Endometrium (tissue), 2 donors: ENCODE results near the gene CERS4.
"Not testable (repeated sequence)": the region's sequence is repeated elsewhere in the genome, so short reads cannot be mapped to it uniquely, and the experiment has no call there.

Experiments
- FAIRE-seq: peaks from 2 replicates; lab custom pipeline; 2012; peaks lifted over from hg19 to GRCh38; lab: Jason Lieb, UNC
- donor health status: control.
- donor health status: control.

The CERS4 gene

DNA sequence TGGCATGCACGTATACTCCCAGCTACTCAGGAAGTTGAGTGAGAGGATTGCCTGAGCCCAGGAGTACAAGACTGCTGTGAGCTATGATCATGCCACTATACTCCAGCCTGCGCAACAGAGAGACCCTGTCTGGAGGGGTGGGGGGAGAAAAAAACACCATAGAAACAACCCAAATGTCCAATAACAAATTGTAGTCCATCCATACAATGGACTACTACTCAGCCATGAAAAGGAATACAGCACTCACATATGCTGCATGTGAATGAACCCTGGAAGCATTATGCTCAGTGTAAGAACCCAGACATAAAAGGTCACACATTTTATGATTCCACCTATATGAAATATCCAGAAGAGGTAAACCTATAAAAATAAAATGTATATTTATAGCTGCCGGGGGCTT is 56.7 kb downstream of the CERS4 start:
- no peak for FAIRE-seq

DNA sequence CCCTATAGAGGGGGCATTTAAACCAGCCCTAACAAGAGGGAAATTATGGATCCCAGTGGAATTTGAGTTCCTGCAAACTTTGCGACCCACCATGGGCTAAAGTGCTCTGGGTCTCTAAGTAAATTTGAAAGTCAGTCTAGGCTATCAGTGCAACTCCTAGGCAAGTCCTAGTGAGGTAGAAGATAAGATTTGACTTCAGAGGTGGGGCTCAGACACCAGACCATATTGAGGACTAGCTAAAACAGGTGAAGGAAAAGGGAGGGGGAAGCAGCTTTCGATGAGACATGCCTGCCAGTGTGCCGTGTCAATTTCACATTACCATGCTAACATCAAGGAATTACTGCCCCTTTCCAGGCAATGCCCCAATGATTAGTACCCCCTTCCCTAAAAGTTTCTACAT is 60.6 kb downstream of the CERS4 start:
- no peak for FAIRE-seq

DNA sequence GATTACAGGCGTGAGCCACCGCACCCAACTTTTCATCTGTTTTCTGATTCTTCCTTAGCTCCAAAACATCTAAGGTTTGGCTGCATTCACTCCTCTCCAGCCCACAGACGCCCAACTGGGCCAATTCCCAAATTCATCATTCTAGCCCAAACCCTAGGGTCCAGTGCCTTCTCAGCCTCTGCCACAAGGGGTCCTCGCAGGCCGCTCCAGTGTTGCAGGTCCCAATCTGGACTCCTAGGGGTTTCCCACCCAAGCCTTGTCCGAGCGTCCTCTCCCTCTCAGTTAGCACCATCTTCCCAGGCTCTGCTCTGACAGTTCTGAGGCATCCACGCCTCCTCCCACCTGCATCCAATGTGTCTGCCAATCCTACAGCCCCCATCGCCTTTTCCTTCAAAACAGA is 67.3 kb downstream of the CERS4 start:
- not testable (repeated sequence) for FAIRE-seq

DNA sequence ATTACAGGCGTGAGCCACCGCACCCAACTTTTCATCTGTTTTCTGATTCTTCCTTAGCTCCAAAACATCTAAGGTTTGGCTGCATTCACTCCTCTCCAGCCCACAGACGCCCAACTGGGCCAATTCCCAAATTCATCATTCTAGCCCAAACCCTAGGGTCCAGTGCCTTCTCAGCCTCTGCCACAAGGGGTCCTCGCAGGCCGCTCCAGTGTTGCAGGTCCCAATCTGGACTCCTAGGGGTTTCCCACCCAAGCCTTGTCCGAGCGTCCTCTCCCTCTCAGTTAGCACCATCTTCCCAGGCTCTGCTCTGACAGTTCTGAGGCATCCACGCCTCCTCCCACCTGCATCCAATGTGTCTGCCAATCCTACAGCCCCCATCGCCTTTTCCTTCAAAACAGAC is 82.2 kb downstream of the CERS4 start:
- FAIRE-seq: not testable (repeated sequence)

DNA sequence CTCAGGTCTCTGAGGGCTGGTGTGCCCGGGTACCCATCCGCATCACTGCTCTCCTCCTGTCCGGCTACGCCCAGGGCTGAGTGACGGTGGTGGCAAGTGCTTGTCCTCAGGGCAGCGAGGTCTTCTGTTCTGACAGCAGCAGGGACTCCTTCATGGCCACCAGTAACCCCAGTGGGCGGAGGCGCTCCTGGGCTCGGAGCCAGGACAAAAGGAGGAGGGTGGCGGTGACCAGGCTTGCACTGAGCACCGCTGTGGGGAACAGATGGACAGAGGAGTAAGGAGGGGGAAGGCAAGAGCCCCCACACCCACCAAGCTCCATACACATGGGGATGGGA is 93.2 kb downstream of the CERS4 start:
- FAIRE-seq: no peak

DNA sequence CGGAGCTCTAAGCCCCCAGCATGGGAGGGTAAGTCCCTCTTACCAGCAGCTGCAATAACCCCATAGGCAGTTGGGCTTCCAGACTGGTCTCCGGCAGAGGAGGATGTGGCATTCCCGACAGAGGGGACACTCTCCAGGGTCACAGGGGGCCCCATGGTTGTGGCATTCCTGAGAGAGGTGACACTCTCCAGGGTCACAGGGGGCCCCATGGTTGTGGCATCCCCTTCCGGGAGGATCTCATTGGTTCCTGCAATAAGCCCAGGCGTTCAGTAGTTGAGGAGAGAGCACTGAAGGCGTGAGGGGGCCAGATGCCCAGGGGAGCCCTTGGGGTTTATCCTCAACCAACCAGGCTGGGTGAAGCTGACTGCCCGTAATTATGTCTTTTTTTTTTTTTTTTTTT is 93.6 kb downstream of the CERS4 start:
- FAIRE-seq: no peak

DNA sequence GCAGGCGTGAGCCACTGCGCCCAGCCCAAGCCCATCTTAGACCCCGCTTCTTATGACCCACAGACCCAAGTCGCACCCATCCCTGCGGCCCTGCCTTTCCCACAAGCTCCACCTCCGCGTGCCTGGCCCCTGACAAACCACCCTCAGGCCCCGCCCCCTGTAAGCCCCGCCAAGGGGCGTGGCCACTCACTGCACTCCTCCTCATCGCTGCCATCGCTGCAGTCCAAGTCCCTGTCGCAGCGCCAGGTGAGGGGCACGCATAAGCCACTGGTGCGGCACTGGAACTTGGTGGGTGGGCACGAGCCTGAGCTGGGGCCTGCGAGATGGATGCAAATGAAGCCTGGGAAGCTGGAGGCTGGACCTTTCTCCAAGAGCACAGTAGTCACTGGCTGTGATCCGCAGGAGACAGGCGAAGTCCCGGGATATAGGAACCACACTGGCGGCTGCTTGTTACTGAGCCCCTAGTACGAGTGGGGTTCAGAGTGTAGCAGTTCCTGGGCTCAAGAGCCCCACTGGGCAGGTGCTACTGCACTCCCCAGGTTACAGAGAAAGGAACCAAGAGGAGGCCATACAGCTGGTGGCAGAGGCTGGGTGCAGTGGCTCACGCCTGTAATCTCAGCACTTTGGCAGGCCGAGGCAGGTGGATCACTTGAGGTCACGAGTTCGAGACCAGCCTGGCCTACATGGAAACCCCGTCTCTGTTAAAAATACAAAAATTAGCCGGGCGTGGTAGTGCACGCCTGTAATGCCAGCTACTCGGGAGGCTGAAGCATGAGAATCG is 95.9 kb downstream of the CERS4 start:
- FAIRE-seq: no peak

DNA sequence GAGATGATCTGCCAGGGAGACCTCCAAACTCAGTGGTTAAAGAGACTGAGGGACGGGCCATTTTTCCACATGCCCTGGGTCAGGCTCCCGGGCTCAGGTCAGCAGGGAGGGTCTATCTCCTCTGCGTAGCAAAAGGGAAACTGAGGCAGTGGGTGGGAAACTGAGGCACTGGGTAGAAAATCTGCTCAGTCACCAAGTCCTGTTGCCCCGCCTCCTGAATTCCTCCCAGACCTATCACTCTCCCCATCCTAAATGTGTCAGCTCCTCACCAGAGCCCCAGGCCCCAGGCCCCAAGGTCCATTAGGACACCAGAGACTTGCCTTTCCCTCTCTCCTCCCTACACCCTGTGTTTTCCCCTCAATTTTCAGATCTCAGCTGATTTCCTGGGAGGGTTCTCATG is 96.6 kb downstream of the CERS4 start:
- no peak for FAIRE-seq

DNA sequence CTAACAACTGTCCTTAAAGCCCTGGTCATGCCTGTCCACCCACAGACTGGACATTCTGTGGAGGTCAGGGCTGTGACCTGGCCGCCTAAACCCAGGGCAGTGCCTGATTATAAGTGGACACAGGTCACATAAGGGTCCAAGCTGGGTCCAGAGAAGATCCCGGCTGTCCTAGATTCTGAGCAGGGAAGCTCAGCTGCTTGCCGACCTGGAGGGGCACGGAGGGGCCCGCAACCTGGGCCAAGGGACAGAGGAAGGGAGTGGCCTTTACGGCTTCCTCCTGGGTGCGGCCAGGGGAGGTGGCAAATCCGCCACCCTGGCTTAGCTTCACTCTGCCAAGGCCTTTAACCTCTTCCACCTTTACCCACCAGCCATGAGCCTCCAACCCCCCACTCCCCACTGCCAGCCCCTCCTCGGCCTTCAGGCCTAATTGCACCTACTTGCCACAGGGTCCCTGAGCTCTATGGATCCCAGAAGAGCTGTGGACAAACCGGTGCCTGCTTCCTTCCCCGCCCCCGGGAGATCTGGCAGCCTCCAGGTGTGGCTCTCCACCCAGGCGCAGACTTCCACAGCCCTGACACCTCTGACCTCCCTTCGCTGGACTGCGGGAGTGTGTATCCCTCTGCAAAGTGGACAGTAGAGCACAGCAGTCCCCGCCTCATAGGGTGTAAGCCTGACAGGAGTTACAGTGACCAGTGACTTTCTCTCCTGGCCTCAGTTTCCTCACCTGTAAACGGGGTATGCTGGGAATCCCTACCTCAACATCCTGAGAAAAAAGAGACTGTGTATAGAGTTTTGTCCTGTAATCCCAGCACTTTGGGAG is 97.3 kb downstream of the CERS4 start:
- no peak for FAIRE-seq

DNA sequence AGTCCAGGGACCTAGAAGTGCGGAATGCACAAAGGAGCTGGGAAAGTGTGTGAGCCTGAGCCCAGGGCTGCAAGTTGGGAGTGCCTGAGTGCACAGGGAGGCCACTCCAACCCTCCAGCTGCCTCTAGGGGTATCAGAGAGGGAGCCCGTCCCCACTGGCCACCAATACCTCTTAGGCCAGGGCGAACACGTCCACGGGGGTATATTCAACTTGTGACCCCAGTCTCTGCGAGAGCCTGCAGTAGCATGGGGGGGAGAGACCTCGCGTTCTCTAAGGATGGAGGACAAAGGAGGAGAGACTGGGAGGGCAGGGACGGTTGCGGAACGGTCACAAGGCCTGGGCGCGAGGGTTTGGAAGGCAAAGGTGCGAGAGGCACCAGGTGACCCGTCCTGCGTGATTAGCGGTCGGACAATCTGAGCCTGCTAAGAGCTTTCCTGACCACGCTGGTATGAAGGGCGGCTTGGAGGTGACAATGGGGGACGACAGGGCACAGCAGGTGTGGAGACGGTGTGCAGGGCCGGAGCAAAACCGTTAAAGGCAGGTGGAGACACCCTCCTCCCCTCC is 98.3 kb downstream of the CERS4 start:
- FAIRE-seq: no peak

DNA sequence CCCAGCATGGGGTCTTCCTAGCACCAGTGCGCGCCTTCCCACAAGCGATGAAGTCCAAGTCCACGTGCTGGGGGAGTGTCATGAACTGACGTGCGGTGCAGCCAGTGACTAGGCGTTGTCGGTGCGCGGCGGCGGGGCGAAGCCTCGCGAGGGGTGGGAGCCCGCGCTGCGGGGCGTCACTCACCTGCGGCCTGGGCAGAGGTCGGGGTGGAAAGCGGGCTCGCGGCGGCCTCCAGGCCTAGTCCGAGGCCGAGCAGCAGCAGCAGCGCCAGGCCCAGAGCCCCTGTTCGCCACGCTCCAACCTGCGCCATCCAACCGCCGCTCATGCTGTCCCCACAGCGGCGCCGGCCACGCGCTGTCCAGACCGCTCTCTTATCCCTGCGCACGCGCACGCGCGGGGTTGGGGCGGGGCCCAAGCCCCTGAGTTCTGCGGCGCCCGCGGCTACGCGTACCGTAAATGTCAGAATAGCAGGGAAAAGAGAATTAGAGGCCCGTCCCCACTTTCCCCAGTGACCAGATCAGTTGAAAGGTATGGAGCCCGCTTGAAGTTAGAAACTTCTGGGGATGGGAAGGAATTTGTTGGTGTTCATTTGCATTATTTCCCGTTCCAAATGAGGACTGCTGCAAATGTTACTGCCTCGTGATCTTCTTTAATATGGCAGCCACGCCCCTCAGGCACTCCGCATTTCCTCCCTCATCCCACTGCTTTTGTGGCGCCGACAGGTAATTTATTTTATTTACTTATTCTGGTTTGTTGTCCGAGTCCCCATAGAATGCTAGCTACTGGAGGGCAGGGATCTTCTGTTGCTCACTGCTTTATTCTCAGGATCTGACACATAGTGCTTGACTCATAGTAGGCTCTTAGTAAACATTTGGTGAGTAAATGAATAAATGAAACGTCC is 99.0 kb downstream of the CERS4 start, which contains the start of gene CD320:
CD320 (minus strand) TSS at position 394 of the 902 bp plus-strand sequence; CDS start at position 326, 68 bp downstream.
- FAIRE-seq: no peak

DNA sequence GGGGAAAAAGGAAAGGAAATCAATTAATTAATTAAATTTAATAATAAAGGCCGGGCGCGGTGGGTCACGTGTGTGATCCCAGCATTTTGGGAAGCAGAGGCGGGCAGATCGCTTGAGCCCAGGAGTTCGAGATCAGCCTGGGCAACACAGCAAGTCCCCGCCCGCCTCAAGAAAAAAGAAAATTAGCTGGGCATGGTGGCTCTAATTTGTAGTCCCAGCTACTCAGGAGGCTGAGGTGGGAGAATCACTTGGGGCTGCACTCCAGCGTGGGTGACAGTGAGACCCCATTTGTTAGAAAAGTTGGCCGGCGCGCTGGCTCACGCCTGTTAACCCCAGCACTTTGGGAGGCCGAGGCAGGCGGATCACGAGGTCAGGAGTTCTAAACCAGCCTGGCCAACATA is 99.7 kb downstream of the CERS4 start:
- no peak for FAIRE-seq

DNA sequence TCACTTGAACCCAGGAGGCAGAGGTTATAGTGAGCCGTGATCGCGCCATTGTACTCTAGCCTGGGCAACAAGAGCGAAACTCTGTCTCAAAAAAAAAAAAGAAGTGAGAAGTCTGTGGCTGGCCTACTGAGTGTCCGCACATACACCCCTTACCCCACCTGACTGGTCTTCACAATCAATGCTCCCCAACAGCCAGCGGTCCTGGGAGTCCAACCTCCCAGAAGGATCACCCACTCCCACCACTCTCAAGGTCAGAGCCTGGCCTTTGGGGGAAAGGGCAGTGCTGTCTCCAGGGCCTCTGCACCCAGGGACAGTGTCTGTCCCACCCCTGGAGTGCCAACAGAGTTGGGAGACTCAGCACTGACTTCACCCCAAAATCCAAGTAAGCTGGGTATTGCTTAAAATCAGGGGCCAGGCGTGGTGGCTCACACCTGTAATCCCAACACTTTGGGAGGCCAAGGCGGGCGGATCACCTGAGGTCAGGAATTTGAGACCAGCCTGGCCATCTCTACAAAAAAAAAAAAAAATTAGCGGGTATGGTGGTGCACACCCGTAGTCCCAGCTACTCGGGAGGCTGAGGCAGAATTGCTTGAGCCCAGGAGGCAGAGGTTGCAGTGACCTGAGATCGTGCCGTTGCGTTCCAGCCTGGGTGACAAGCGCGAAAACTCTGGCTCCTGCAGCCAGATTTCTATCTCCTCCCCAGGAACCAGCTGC is 101.3 kb downstream of the CERS4 start:
- FAIRE-seq: no peak

DNA sequence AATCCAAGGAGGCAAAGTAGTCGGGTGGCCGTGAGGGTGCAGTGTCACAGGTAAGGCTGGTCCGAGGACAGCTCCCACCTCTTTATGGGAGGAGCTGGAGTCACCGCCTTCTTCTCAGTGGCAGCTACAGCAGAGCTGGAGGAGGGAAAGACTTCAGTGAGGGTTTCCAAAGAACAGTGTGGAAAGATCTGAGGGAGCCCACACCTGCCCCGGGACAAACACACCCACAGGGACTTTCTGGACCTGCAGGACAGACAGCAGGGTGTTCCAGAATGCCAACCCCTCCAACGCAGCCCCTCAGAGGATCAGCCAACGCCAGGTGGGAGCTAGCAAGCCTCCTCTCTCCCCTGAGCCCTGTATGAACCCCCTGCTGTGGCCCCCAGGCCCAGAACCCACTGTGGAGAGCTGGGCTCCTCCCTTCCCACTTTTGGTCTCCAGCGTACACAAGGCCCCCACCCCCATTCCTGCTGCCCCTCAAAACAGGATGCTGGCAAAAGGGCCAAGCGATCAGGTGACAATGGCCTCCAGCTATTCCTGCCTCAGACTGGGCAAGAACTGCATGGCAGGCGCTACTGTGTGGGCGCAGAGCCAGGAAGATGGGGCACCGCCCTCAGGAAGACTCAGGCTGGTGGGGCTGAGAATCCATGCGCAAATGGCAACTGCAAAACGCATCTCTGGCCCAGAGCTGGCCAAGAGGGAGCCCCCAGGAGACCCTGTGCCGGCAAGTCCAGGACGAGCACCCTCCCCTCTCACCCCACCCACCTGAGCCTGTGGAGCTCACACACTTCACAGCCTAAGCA is 102.5 kb downstream of the CERS4 start:
- FAIRE-seq: no peak
